Neural progenitor cell (in vitro differentiated cells): ENCODE results near the gene NRP1. TPM values are rescaled to one million over a fixed set of nuclear protein-coding genes. Genes with fewer than 3 reads are reported as not detected.

Experiments used
- DNase-seq: peaks from one replicate; pipeline ENCODE4 v3.0.0-alpha.2; 2016; ENCODE audit warnings: low spot score
- H2AFZ ChIP-seq: fragments of 200-600 bp; sonication (generic); replicated peaks from 2 replicates; pipeline ENCODE4 v1.6.1; 2016; ENCODE audit warnings: antibody characterized with exemption
- H3F3A ChIP-seq: fragments of 200-600 bp; sonication (generic); 2 replicates; pipeline ENCODE4 v1.6.1; 2016; ENCODE audit warnings: antibody characterized with exemption, low read depth
- H3K27ac ChIP-seq: fragments of 200-600 bp; sonication (generic); 2 replicates; pipeline ENCODE4 v1.5.1; 2016; ENCODE audit warnings: mild to moderate bottlenecking
- H3K27me3 ChIP-seq: fragments of 200-600 bp; sonication (generic); 2 replicates; pipeline ENCODE4 v1.6.1; 2016; ENCODE audit warnings: mild to moderate bottlenecking, moderate library complexity
- H3K36me3 ChIP-seq: fragments of 200-600 bp; sonication (generic); 2 replicates; pipeline ENCODE4 v1.5.1; 2016
- H3K4me1 ChIP-seq: fragments of 200-600 bp; sonication (generic); 2 replicates; pipeline ENCODE4 v1.6.1; 2016; ENCODE audit warnings: mixed run types
- H3K4me2 ChIP-seq: fragments of 200-600 bp; sonication (generic); 2 replicates; pipeline ENCODE4 v1.6.1; 2016
- H3K4me3 ChIP-seq: fragments of 200-600 bp; sonication (generic); 2 replicates; pipeline ENCODE4 v1.5.1; 2016
- H3K79me2 ChIP-seq: fragments of 200-600 bp; sonication (generic); 2 replicates; pipeline ENCODE4 v1.6.1; 2016; ENCODE audit warnings: low read depth
- H3K9ac ChIP-seq: fragments of 200-600 bp; sonication (generic); 2 replicates; pipeline ENCODE4 v1.6.1; 2016
- H3K9me3 ChIP-seq: fragments of 200-600 bp; sonication (generic); 2 replicates; pipeline ENCODE4 v1.5.1; 2016; ENCODE audit warnings: low read depth
- H4K20me1 ChIP-seq: fragments of 200-600 bp; sonication (generic); 2 replicates; pipeline ENCODE4 v1.6.1; 2016; ENCODE audit warnings: low read depth
- H3K27ac Mint-ChIP-seq: 3 replicates; pipeline ENCODE4 v1.8.0; 2021; ENCODE audit warnings: mixed read lengths
- H3K27me3 Mint-ChIP-seq: 2 replicates; pipeline ENCODE4 v1.8.0; 2022; ENCODE audit warnings: low read depth, mild to moderate bottlenecking, inconsistent platforms, moderate library complexity, mixed read lengths; ENCODE audit not compliant: insufficient read depth
- H3K36me3 Mint-ChIP-seq: 3 replicates; pipeline ENCODE4 v1.8.0; 2021; ENCODE audit warnings: mixed read lengths
- H3K4me1 Mint-ChIP-seq: 3 replicates; pipeline ENCODE4 v1.8.0; 2021; ENCODE audit warnings: mixed read lengths
- H3K4me3 Mint-ChIP-seq: 3 replicates; pipeline ENCODE4 v1.8.0; 2021; ENCODE audit warnings: mild to moderate bottlenecking, moderate library complexity, mixed read lengths
- H3K9me3 Mint-ChIP-seq: 3 replicates; pipeline ENCODE4 v1.8.0; 2020; ENCODE audit warnings: mixed read lengths
- EZH2 ChIP-seq: fragments of 200-600 bp; sonication (generic); IDR thresholded peaks from 2 replicates; pipeline ENCODE4 v1.6.1; 2017; ENCODE audit warnings: antibody characterized with exemption, mild to moderate bottlenecking, moderate library complexity
- EZH2phosphoT487 ChIP-seq: fragments of 200-600 bp; sonication (generic); IDR thresholded peaks from 2 replicates; pipeline ENCODE4 v1.6.1; 2017; ENCODE audit warnings: antibody characterized with exemption
- total RNA-seq: library from RNA; depleted of rRNA; stranded (reverse); fragments of >200 nt; gene quantifications from 2 replicates; pipeline ENCODE4 v1.2.3, GENCODE V29; 2015; ENCODE audit warnings: low replicate concordance
- TF ChIP-seq, protein P1 (sequence below): fragments of 200-600 bp; sonication (generic); IDR thresholded peaks from 2 replicates; pipeline ENCODE4 v1.5.1; 2017; ENCODE audit warnings: antibody characterized with exemption, mild to moderate bottlenecking

The NRP1 gene
- total RNA-seq, 1 donor from 2014 or later, result 1.9 TPM

GRCh38 chr10:33365301-33365700 lies 30.8 kb upstream of the NRP1 start:
- Histone ChIP-seq H3K4me2 (no peak overlapping the region), H3F3A (no peaks in the 10 kb centered on the region), H3K9ac (no peak overlapping the region), H3K27ac (no peak overlapping the region), H3K79me2 (no peaks in the 10 kb centered on the region), H3K27me3 (no peaks in the 10 kb centered on the region), H2AFZ (no peak overlapping the region), H4K20me1 (no peaks in the 10 kb centered on the region), H3K4me3 (no peak overlapping the region), H3K4me1 (no peaks in the 10 kb centered on the region), H3K9me3 (no peaks in the 10 kb centered on the region), H3K36me3 (no peaks in the 10 kb centered on the region)
- Mint-ChIP-seq H3K36me3 (no peaks in the 10 kb centered on the region), H3K9me3 (peaks cover 20% of the 10 kb centered on the region), H3K27me3 (no peaks in the 10 kb centered on the region), H3K4me3 (no peak overlapping the region), H3K4me1 (no peaks in the 10 kb centered on the region), H3K27ac (no peak overlapping the region)
- DNase-seq, result no peak
- no peak for TF ChIP-seq EZH2
- TF ChIP-seq, protein P1, sequence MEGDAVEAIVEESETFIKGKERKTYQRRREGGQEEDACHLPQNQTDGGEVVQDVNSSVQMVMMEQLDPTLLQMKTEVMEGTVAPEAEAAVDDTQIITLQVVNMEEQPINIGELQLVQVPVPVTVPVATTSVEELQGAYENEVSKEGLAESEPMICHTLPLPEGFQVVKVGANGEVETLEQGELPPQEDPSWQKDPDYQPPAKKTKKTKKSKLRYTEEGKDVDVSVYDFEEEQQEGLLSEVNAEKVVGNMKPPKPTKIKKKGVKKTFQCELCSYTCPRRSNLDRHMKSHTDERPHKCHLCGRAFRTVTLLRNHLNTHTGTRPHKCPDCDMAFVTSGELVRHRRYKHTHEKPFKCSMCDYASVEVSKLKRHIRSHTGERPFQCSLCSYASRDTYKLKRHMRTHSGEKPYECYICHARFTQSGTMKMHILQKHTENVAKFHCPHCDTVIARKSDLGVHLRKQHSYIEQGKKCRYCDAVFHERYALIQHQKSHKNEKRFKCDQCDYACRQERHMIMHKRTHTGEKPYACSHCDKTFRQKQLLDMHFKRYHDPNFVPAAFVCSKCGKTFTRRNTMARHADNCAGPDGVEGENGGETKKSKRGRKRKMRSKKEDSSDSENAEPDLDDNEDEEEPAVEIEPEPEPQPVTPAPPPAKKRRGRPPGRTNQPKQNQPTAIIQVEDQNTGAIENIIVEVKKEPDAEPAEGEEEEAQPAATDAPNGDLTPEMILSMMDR, result no peak
- TF ChIP-seq EZH2phosphoT487, result no peak

- H3K9me3 Mint-ChIP-seq, result peaks cover 13% of the 10 kb centered on the region
- H4K20me1 ChIP-seq, result no peaks in the 10 kb centered on the region
- no peak overlapping the region for H3K9ac ChIP-seq
- H3K27ac ChIP-seq, result no peak overlapping the region
- H3K4me3 Mint-ChIP-seq, result no peak overlapping the region
- no peaks in the 10 kb centered on the region for H3K36me3 ChIP-seq
- no peaks in the 10 kb centered on the region for H3K4me1 Mint-ChIP-seq
- H2AFZ ChIP-seq, result no peak overlapping the region
- no peaks in the 10 kb centered on the region for H3K27me3 Mint-ChIP-seq
- H3K9me3 ChIP-seq, result no peaks in the 10 kb centered on the region
- H3K27ac Mint-ChIP-seq, result no peak overlapping the region
- DNase-seq, result no peak
- H3K4me1 ChIP-seq, result no peaks in the 10 kb centered on the region
- no peak for TF ChIP-seq EZH2
- TF ChIP-seq, protein P1, result no peak
- no peak for TF ChIP-seq EZH2phosphoT487
- H3K79me2 ChIP-seq, result no peaks in the 10 kb centered on the region
- H3K27me3 ChIP-seq, result no peaks in the 10 kb centered on the region
- H3K4me3 ChIP-seq, result no peak overlapping the region
- H3K4me2 ChIP-seq, result no peak overlapping the region
- H3K36me3 Mint-ChIP-seq, result no peaks in the 10 kb centered on the region
- H3F3A ChIP-seq, result no peaks in the 10 kb centered on the region
These were observed 28.6 kb upstream of the NRP1 start for GRCh38 chr10:33363106-33363505.

- H3K36me3 Mint-ChIP-seq, result no peaks in the 10 kb centered on the region
- no peaks in the 10 kb centered on the region for H3F3A ChIP-seq
- no peak overlapping the region for H3K9ac ChIP-seq
- H3K9me3 ChIP-seq, result no peaks in the 10 kb centered on the region
- H3K27me3 ChIP-seq, result no peaks in the 10 kb centered on the region
- H2AFZ ChIP-seq, result no peak overlapping the region
- no peak overlapping the region for H3K27ac ChIP-seq
- H3K27me3 Mint-ChIP-seq, result no peaks in the 10 kb centered on the region
- H4K20me1 ChIP-seq, result no peaks in the 10 kb centered on the region
- no peak for DNase-seq
- H3K4me3 Mint-ChIP-seq, result no peak overlapping the region
- no peak for TF ChIP-seq EZH2phosphoT487
- TF ChIP-seq EZH2, result no peak
- TF ChIP-seq, protein P1, result no peak
- no peaks in the 10 kb centered on the region for H3K36me3 ChIP-seq
- H3K4me1 ChIP-seq, result no peaks in the 10 kb centered on the region
- no peaks in the 10 kb centered on the region for H3K79me2 ChIP-seq
- no peak overlapping the region for H3K27ac Mint-ChIP-seq
- H3K4me1 Mint-ChIP-seq, result no peaks in the 10 kb centered on the region
- H3K4me2 ChIP-seq, result no peak overlapping the region
- H3K4me3 ChIP-seq, result no peak overlapping the region
- H3K9me3 Mint-ChIP-seq, result peaks cover 2% of the 10 kb centered on the region
These were observed 23.5 kb upstream of the NRP1 start for GRCh38 chr10:33358016-33358415.
